OCI-LY3 (cell line): ENCODE data around the gene SUCLG2.

ENCODE experiments used
- CTCF ChIP-seq: fragments of 200-600, 300-600 bp; sonication (generic); IDR thresholded peaks from 2 replicates; pipeline ENCODE4 v1.5.1; 2014; ENCODE audit warnings: antibody characterized with exemption, low read length, low read depth
- EZH2phosphoT487 ChIP-seq: fragments of 200-600 bp; shearing (Covaris generic); IDR thresholded peaks from 2 replicates; pipeline ENCODE4 v1.6.1; 2018; ENCODE audit warnings: antibody characterized with exemption, mixed run types, low read depth

DNA sequence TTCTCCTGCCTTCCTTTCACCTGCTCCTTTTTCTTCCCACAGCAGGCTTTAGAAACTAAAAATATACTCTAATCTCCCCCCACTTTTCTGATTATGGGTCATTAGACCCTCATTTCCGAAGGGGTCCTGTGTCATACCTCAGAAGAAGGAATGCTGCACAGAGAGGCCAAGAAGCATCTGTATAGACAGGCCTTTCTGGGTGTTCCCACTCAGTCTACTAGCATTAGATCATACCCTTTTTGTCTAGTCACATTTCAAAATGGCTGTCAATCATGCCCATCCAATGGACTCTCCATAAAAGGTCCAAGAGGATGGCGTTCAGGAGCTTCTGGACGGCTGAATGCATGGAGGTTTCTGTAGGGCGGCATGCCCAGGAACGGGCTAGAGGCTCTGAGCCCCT lies 192.2 kb downstream of the SUCLG2 start:
- TF ChIP-seq CTCF (no peak), EZH2phosphoT487 (no peak)
